HEK293 (cell line): ENCODE results near the gene SWI5.

ENCODE experiments used
- CTCF ChIA-PET: fragments of 350-600 bp; formaldehyde crosslinking; extraction: SDS; loops from one replicate; lab custom pipeline; 2021; ENCODE audit warnings: antibody characterized with exemption; lab: Yijun Ruan, JAX
- POLR2A ChIA-PET: fragments of 300-600 bp; formaldehyde crosslinking; extraction: SDS; loops from one replicate; lab custom pipeline; 2020; ENCODE audit warnings: antibody characterized with exemption, inconsistent platforms; lab: Yijun Ruan, JAX
- H3K27ac ChIP-seq: fragments of 200-500 bp; sonication (Bioruptor generic); 2 replicates; pipeline ENCODE4 v1.5.1; 2014; ENCODE audit warnings: low read depth, low read length, control low read depth, inconsistent platforms; ENCODE audit errors: extremely low read depth
- H3K36me3 ChIP-seq, 2 experiments: fragments of 200-500 bp in 1 of 2; sonication (Bioruptor generic) in 1 of 2; 1 replicate in 1 of 2; 2 replicates in 1 of 2; pipeline ENCODE4 v1.5.1; 2014 to 2017; ENCODE audit warnings: inconsistent platforms in 2 of 2, low read length in 2 of 2; ENCODE audit not compliant: control insufficient read depth in 2 of 2, insufficient read depth in 1 of 2
- H3K4me1 ChIP-seq: fragments of 200-500 bp; sonication (Bioruptor generic); 2 replicates; pipeline ENCODE4 v1.5.1; 2014; ENCODE audit warnings: mild to moderate bottlenecking, low read length, inconsistent platforms; ENCODE audit not compliant: control insufficient read depth, insufficient read depth
- H3K4me3 ChIP-seq: 2 replicates; pipeline ENCODE4 v1.5.1; 2011; ENCODE audit warnings: low read depth, mild to moderate bottlenecking, control low read depth, low read length, moderate library complexity
- H3K9me3 ChIP-seq: fragments of 200-500 bp; sonication (Bioruptor generic); 2 replicates; pipeline ENCODE4 v1.5.1; 2014; ENCODE audit warnings: low read depth, low read length, inconsistent platforms; ENCODE audit not compliant: control insufficient read depth, insufficient read depth
- SP2 ChIP-seq: fragments of 450-650 bp; formaldehyde crosslinking; IDR thresholded peaks from 2 replicates; pipeline ENCODE4 v1.5.1; 2016; ENCODE audit warnings: missing biosample characterization, missing genetic modification characterization
- ZBTB1 ChIP-seq: fragments of 450-650 bp; formaldehyde crosslinking; IDR thresholded peaks from 2 replicates; pipeline ENCODE4 v1.5.1; 2016; ENCODE audit warnings: missing biosample characterization, missing genetic modification characterization
- ZIC2 ChIP-seq: fragments of 450-650 bp; formaldehyde crosslinking; IDR thresholded peaks from 2 replicates; pipeline ENCODE4 v1.5.1; 2016; ENCODE audit warnings: missing biosample characterization, missing genetic modification characterization
- ZNF10 ChIP-seq: fragments of 450-650 bp; formaldehyde crosslinking; IDR thresholded peaks from 2 replicates; pipeline ENCODE4 v1.5.1; 2017; ENCODE audit warnings: missing biosample characterization, missing genetic modification characterization
- ZNF121 ChIP-seq: fragments of 450-650 bp; formaldehyde crosslinking; IDR thresholded peaks from 2 replicates; pipeline ENCODE4 v1.5.1; 2016; ENCODE audit warnings: missing biosample characterization, missing genetic modification characterization
- ZNF16 ChIP-seq: fragments of 450-650 bp; formaldehyde crosslinking; IDR thresholded peaks from 2 replicates; pipeline ENCODE4 v1.5.1; 2016; ENCODE audit warnings: low read depth, missing biosample characterization, missing genetic modification characterization
- ZNF560 ChIP-seq: fragments of 450-650 bp; formaldehyde crosslinking; IDR thresholded peaks from 2 replicates; pipeline ENCODE4 v1.5.1; 2017; ENCODE audit warnings: missing biosample characterization, missing genetic modification characterization, borderline replicate concordance
- ZNF658 ChIP-seq: fragments of 450-650 bp; formaldehyde crosslinking; IDR thresholded peaks from 2 replicates; pipeline ENCODE4; 2016; ENCODE audit warnings: missing biosample characterization, missing genetic modification characterization
- ZNF707 ChIP-seq: fragments of 450-650 bp; formaldehyde crosslinking; IDR thresholded peaks from 2 replicates; pipeline ENCODE4 v1.5.1; 2016; ENCODE audit warnings: missing biosample characterization, missing genetic modification characterization
- ZNF776 ChIP-seq: fragments of 450-650 bp; formaldehyde crosslinking; IDR thresholded peaks from 2 replicates; pipeline ENCODE4 v1.5.0; 2017; ENCODE audit warnings: missing biosample characterization, missing genetic modification characterization, borderline replicate concordance
- TF ChIP-seq, protein P1 (sequence below): fragments of 450-650 bp; formaldehyde crosslinking; IDR thresholded peaks from 2 replicates; pipeline ENCODE4 v1.5.1; 2016; ENCODE audit warnings: missing biosample characterization, missing genetic modification characterization, low read depth
- TF ChIP-seq, protein P2 (sequence below): fragments of 450-650 bp; formaldehyde crosslinking; IDR thresholded peaks from 2 replicates; pipeline ENCODE4 v1.5.1; 2017; ENCODE audit warnings: missing biosample characterization, mild to moderate bottlenecking, missing genetic modification characterization, moderate library complexity
- TF ChIP-seq, protein P3 (sequence below): fragments of 450-650 bp; formaldehyde crosslinking; IDR thresholded peaks from 2 replicates; pipeline ENCODE4 v1.5.1; 2016; ENCODE audit warnings: missing biosample characterization, missing genetic modification characterization
- TF ChIP-seq, protein P4 (sequence below): fragments of 450-650 bp; formaldehyde crosslinking; IDR thresholded peaks from 2 replicates; pipeline ENCODE4 v1.5.1; 2016; ENCODE audit warnings: missing biosample characterization, missing genetic modification characterization, borderline replicate concordance
- TF ChIP-seq, protein P5 (sequence below): fragments of 450-650 bp; formaldehyde crosslinking; IDR thresholded peaks from 2 replicates; pipeline ENCODE4 v1.5.1; 2016; ENCODE audit warnings: missing biosample characterization, missing genetic modification characterization

SWI5 gene

GRCh38 chr9:128324401-128324800, 48.3 kb downstream of the SWI5 start:
- H3K36me3 ChIP-seq: peaks cover 0 to 41% of the 10 kb centered on the region in 2 experiments; a peak in 1 of 3 replicates
- TF ChIP-seq ZNF16 (tag by site-specific recombination): no peak
- 0 out of 2 replicates have a peak, but pooled peaks have one; percentile 9 for TF ChIP-seq ZNF121 (tag by site-specific recombination)
- H3K9me3 ChIP-seq: no peaks in the 10 kb centered on the region
- H3K4me3 ChIP-seq: no peak overlapping the region
- ChIA-PET POLR2A (interaction anchor here (0.6 kb wide), 1 partner anchor 23 kb away, joined by 3 read pairs; no protein-coding TSS in a partner anchor), CTCF (interaction anchor here (0.6 to 0.9 kb wide), 5 partner anchors 14 to 1825 kb away, joined by 3 to 4 read pairs (median 3); no protein-coding TSS in a partner anchor)
- no peak overlapping the region for H3K27ac ChIP-seq
- no peaks in the 10 kb centered on the region for H3K4me1 ChIP-seq

DNA sequence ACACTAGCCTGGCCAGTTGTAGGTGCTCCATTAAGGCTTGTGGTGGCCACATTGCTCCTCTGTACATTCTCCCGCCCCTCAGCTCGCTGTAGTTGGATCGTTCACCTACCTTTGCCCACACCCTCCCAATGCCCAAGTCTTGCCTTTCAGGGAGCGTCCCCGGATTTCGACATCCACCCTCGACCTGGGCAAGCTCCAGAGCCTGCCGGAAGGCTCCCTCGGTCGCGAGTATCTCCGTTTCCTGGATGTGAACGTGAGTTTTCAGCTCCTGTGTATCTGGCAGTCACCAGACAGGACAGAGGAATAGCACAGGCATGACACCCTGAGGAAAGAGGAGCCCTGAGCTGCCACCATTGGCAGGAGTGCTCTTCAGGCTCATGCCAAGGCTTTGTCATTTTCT, 49.6 kb downstream of the SWI5 start:
- Histone ChIP-seq H3K27ac (no peak overlapping the region), H3K4me1 (no peaks in the 10 kb centered on the region), H3K4me3 (no peak overlapping the region), H3K36me3 (peaks cover under 1 to 39% of the 10 kb centered on the region in 2 experiments; a peak in 2 of 3 replicates), H3K9me3 (no peaks in the 10 kb centered on the region)
- TF ChIP-seq, protein P1, sequence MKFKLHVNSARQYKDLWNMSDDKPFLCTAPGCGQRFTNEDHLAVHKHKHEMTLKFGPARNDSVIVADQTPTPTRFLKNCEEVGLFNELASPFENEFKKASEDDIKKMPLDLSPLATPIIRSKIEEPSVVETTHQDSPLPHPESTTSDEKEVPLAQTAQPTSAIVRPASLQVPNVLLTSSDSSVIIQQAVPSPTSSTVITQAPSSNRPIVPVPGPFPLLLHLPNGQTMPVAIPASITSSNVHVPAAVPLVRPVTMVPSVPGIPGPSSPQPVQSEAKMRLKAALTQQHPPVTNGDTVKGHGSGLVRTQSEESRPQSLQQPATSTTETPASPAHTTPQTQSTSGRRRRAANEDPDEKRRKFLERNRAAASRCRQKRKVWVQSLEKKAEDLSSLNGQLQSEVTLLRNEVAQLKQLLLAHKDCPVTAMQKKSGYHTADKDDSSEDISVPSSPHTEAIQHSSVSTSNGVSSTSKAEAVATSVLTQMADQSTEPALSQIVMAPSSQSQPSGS (tag by site-specific recombination): no peak
- no peak for TF ChIP-seq SP2 (tag by site-specific recombination)
- no peak for TF ChIP-seq ZNF10 (tag by site-specific recombination)
- no peak for TF ChIP-seq ZNF776
- no peak for TF ChIP-seq ZNF560 (tag by site-specific recombination)
- TF ChIP-seq, protein P2, sequence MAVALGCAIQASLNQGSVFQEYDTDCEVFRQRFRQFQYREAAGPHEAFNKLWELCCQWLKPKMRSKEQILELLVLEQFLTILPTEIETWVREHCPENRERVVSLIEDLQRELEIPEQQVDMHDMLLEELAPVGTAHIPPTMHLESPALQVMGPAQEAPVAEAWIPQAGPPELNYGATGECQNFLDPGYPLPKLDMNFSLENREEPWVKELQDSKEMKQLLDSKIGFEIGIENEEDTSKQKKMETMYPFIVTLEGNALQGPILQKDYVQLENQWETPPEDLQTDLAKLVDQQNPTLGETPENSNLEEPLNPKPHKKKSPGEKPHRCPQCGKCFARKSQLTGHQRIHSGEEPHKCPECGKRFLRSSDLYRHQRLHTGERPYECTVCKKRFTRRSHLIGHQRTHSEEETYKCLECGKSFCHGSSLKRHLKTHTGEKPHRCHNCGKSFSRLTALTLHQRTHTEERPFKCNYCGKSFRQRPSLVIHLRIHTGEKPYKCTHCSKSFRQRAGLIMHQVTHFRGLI (tag by site-specific recombination): no peak
- CTCF ChIA-PET: no interaction called here
- POLR2A ChIA-PET: interaction anchor here (0.6 kb wide), 1 partner anchor 75 kb away, joined by 3 read pairs; no protein-coding TSS in a partner anchor

GRCh38 chr9:128333451-128333869, 57.4 kb downstream of the SWI5 start:
- TF ChIP-seq ZNF707 (tag by site-specific recombination) (no peak), ZBTB1 (no peak), ZNF560 (tag by site-specific recombination) (no peak), ZIC2 (tag by site-specific recombination) (peak; percentile 95)
- CTCF ChIA-PET: interaction anchor here (1.5 kb wide), 1 partner anchor 29 kb away, joined by 8 read pairs; no protein-coding TSS in a partner anchor
- Histone ChIP-seq H3K4me1 (no peaks in the 10 kb centered on the region), H3K36me3 (peaks cover 4 to 26% of the 10 kb centered on the region in 2 experiments; a peak in 2 of 3 replicates), H3K27ac (no peak overlapping the region), H3K4me3 (no peak overlapping the region), H3K9me3 (no peaks in the 10 kb centered on the region)
- POLR2A ChIA-PET: no interaction called here

DNA sequence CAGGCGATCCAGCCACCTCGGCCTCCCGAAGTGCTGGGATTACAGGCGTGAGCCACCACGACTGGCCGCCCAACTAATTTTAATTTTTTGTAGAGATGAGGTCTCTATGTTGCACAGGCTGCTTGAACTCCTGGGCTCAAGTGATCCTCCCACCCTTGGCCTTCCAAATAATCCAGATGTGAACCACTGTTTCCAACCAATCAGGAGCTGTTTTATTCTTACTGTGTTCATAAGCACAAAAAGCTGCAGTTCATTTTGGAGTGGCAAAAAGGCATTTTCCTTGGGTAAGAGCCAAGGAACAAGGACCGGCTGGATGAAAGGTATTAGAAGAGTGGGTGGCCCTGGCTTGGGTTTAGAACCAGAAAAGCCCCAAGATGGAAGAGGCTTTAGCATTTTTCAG, 59.1 kb downstream of the SWI5 start:
- ChIA-PET POLR2A (interaction anchor here (0.7 to 2.4 kb wide), 4 partner anchors 29 to 142 kb away, joined by 3 to 13 read pairs (median 4); partner anchors contain the start of genes CERCAM and URM1), CTCF (interaction anchor here (0.9 kb wide), 1 partner anchor 209 kb away, joined by 3 read pairs; no protein-coding TSS in a partner anchor)
- no peaks in the 10 kb centered on the region for H3K9me3 ChIP-seq
- H3K4me1 ChIP-seq: no peaks in the 10 kb centered on the region
- no peak overlapping the region for H3K27ac ChIP-seq
- H3K4me3 ChIP-seq: no peak overlapping the region
- H3K36me3 ChIP-seq: peaks cover 4 to 22% of the 10 kb centered on the region in 2 experiments; a peak in 2 of 3 replicates
- no peak for TF ChIP-seq ZNF658 (tag by site-specific recombination)
- TF ChIP-seq, protein P3, sequence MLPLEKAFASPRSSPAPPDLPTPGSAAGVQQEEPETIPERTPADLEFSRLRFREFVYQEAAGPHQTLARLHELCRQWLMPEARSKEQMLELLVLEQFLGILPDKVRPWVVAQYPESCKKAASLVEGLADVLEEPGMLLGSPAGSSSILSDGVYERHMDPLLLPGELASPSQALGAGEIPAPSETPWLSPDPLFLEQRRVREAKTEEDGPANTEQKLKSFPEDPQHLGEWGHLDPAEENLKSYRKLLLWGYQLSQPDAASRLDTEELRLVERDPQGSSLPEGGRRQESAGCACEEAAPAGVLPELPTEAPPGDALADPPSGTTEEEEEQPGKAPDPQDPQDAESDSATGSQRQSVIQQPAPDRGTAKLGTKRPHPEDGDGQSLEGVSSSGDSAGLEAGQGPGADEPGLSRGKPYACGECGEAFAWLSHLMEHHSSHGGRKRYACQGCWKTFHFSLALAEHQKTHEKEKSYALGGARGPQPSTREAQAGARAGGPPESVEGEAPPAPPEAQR (tag by site-specific recombination): no peak
- TF ChIP-seq, protein P4, sequence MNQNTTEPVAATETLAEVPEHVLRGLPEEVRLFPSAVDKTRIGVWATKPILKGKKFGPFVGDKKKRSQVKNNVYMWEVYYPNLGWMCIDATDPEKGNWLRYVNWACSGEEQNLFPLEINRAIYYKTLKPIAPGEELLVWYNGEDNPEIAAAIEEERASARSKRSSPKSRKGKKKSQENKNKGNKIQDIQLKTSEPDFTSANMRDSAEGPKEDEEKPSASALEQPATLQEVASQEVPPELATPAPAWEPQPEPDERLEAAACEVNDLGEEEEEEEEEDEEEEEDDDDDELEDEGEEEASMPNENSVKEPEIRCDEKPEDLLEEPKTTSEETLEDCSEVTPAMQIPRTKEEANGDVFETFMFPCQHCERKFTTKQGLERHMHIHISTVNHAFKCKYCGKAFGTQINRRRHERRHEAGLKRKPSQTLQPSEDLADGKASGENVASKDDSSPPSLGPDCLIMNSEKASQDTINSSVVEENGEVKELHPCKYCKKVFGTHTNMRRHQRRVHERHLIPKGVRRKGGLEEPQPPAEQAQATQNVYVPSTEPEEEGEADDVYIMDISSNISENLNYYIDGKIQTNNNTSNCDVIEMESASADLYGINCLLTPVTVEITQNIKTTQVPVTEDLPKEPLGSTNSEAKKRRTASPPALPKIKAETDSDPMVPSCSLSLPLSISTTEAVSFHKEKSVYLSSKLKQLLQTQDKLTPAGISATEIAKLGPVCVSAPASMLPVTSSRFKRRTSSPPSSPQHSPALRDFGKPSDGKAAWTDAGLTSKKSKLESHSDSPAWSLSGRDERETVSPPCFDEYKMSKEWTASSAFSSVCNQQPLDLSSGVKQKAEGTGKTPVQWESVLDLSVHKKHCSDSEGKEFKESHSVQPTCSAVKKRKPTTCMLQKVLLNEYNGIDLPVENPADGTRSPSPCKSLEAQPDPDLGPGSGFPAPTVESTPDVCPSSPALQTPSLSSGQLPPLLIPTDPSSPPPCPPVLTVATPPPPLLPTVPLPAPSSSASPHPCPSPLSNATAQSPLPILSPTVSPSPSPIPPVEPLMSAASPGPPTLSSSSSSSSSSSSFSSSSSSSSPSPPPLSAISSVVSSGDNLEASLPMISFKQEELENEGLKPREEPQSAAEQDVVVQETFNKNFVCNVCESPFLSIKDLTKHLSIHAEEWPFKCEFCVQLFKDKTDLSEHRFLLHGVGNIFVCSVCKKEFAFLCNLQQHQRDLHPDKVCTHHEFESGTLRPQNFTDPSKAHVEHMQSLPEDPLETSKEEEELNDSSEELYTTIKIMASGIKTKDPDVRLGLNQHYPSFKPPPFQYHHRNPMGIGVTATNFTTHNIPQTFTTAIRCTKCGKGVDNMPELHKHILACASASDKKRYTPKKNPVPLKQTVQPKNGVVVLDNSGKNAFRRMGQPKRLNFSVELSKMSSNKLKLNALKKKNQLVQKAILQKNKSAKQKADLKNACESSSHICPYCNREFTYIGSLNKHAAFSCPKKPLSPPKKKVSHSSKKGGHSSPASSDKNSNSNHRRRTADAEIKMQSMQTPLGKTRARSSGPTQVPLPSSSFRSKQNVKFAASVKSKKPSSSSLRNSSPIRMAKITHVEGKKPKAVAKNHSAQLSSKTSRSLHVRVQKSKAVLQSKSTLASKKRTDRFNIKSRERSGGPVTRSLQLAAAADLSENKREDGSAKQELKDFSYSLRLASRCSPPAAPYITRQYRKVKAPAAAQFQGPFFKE (tag by site-specific recombination): no peak
- TF ChIP-seq, protein P5, sequence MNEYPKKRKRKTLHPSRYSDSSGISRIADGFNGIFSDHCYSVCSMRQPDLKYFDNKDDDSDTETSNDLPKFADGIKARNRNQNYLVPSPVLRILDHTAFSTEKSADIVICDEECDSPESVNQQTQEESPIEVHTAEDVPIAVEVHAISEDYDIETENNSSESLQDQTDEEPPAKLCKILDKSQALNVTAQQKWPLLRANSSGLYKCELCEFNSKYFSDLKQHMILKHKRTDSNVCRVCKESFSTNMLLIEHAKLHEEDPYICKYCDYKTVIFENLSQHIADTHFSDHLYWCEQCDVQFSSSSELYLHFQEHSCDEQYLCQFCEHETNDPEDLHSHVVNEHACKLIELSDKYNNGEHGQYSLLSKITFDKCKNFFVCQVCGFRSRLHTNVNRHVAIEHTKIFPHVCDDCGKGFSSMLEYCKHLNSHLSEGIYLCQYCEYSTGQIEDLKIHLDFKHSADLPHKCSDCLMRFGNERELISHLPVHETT: no peak
